OCI-LY7 (cell line): ENCODE measurements around the gene PDHX. TPM values are rescaled to one million over a fixed set of nuclear protein-coding genes. Genes with fewer than 3 reads are reported as not detected.

ENCODE experiments used
- BruUV-seq: library from RNA; stranded (reverse); fragments of 400-500 nt; replicated peaks from 2 replicates; lab custom pipeline; 2021; lab: Mats Ljungman, UMichigan
- CTCF ChIA-PET: fragments of 300-600 bp; sonication (Branson Sonifier 250); formaldehyde crosslinking; loops from one replicate; lab custom pipeline; 2022; ENCODE audit warnings: antibody characterized with exemption; ENCODE audit not compliant: unreplicated experiment; lab: Charles Lee
- POLR2A ChIA-PET: fragments of 300-600 bp; sonication (Branson Sonifier 250); formaldehyde crosslinking; loops from one replicate; lab custom pipeline; 2022; ENCODE audit warnings: antibody characterized with exemption; lab: Charles Lee
- DNase-seq: peaks from one replicate; pipeline ENCODE4 v3.0.0-alpha.2; 2015; ENCODE audit warnings: low spot score
- H2AFZ ChIP-seq: fragments of 200-600 bp; sonication (generic), shearing (Covaris generic); 2 replicates; pipeline ENCODE4 v1.6.1; 2014; ENCODE audit warnings: mild to moderate bottlenecking, antibody characterized with exemption, low read length, moderate library complexity
- H3K27ac ChIP-seq: fragments of 200-600 bp; sonication (generic); 2 replicates; pipeline ENCODE4 v1.5.1; 2014; ENCODE audit warnings: mixed run types, low read depth, mild to moderate bottlenecking, moderate library complexity, low read length, inconsistent platforms; ENCODE audit not compliant: poor library complexity, severe bottlenecking
- H3K36me3 ChIP-seq: fragments of 200-600 bp; sonication (generic); 2 replicates; pipeline ENCODE4 v1.6.1; 2014; ENCODE audit warnings: mild to moderate bottlenecking, antibody characterized with exemption, low read length, moderate library complexity, mixed read lengths; ENCODE audit not compliant: insufficient read depth
- H3K4me1 ChIP-seq: fragments of 200-600 bp; sonication (generic); 2 replicates; pipeline ENCODE4 v1.5.1; 2014; ENCODE audit warnings: mild to moderate bottlenecking, low read length; ENCODE audit not compliant: insufficient read depth, poor library complexity, severe bottlenecking
- H3K4me2 ChIP-seq: fragments of 200-600 bp; sonication (generic); 2 replicates; pipeline ENCODE4 v1.6.1; 2014; ENCODE audit warnings: mild to moderate bottlenecking, low read length
- H3K4me3 ChIP-seq: fragments of 200-600 bp; sonication (generic); 2 replicates; pipeline ENCODE4 v1.5.1; 2014; ENCODE audit warnings: mild to moderate bottlenecking, low read depth, low read length; ENCODE audit not compliant: poor library complexity, severe bottlenecking
- H3K79me2 ChIP-seq: fragments of 200-600 bp; sonication (generic); 2 replicates; pipeline ENCODE4 v1.6.1; 2016; ENCODE audit warnings: low read depth, mild to moderate bottlenecking, low read length, moderate library complexity, mixed read lengths; ENCODE audit not compliant: insufficient read depth
- H3K9me2 ChIP-seq: fragments of 200-600 bp; sonication (generic); 2 replicates; pipeline ENCODE4 v1.6.1; 2016; ENCODE audit warnings: mild to moderate bottlenecking, low read length, mixed read lengths; ENCODE audit not compliant: insufficient read depth
- H3K9me3 ChIP-seq: fragments of 200-600 bp; sonication (generic); 2 replicates; pipeline ENCODE4 v1.6.1; 2014; ENCODE audit warnings: mild to moderate bottlenecking, mixed run types, low read length, mixed read lengths
- H4K20me1 ChIP-seq: fragments of 200-600 bp; sonication (generic); 2 replicates; pipeline ENCODE4 v1.6.1; 2014; ENCODE audit warnings: mild to moderate bottlenecking, antibody characterized with exemption, low read length, moderate library complexity, mixed read lengths; ENCODE audit not compliant: insufficient read depth
- CTCF ChIP-seq: fragments of 200-600 bp; sonication (generic); conservative IDR thresholded peaks from 2 replicates; pipeline ENCODE4 v1.5.1; 2014; ENCODE audit warnings: mild to moderate bottlenecking, antibody characterized with exemption, low read length, moderate library complexity, mixed read lengths
- EZH2phosphoT487 ChIP-seq: fragments of 200-600 bp; sonication (generic); IDR thresholded peaks from 2 replicates; pipeline ENCODE4 v1.6.1; 2018; ENCODE audit warnings: low read depth, borderline replicate concordance, mild to moderate bottlenecking, mixed run types, antibody characterized with exemption, low read length, moderate library complexity, mixed read lengths
- intact Hi-C: fragments of 100-400 bp; cut with micrococcal nuclease; formaldehyde crosslinking; loops from one replicate; pipeline ENCODE4 v1.10.0; 2022; ENCODE audit not compliant: unreplicated experiment
- total RNA-seq, 2 experiments: library from RNA; depleted of rRNA in 1 of 2; stranded (reverse); fragments of >200 nt in 1 of 2; shearing (Covaris generic) in 1 of 2; gene quantifications; 2 replicates each; pipeline ENCODE4 v1.2.3, GENCODE V29; 2014 to 2022

The PDHX gene
- total RNA-seq, 2 experiments from 2014 or later = 18.0 to 50.9 TPM

DNA sequence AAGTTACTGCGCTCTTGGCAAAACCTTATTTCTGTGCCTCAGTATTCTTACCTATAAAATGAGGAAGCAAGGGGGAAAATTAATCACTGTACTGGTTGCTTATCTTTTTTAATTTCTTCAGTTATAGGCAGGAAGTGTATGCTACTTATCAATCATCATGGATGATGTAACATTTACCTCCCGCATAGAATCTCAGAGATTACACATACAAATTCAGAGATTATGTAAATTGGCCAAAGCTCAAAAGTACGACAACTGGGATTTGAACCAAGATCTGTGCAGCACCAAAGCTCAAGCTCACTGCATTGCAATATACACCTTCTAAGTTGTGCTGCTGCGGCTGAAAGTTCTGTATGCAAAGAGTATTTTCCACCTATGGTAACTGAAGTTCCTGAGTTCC lies 83.0 kb downstream of the PDHX start:
- Histone ChIP-seq H3K4me3 (no peak overlapping the region), H3K4me2 (no peak overlapping the region), H3K4me1 (no peaks in the 10 kb centered on the region), H3K9me3 (no peaks in the 10 kb centered on the region), H2AFZ (no peak overlapping the region), H4K20me1 (no peaks in the 10 kb centered on the region), H3K36me3 (no peaks in the 10 kb centered on the region), H3K9me2 (no peaks in the 10 kb centered on the region), H3K79me2 (no peaks in the 10 kb centered on the region), H3K27ac (no peak overlapping the region)
- no peak for DNase-seq
- ChIA-PET POLR2A (interaction anchor here (0.5 to 1.7 kb wide), 9 partner anchors 11 to 312 kb away, joined by 3 to 5 read pairs (median 3); no protein-coding TSS in a partner anchor), CTCF (interaction anchor here (1.2 kb wide), 1 partner anchor 48 kb away, joined by 3 read pairs; no protein-coding TSS in a partner anchor)
- TF ChIP-seq CTCF (no peak), EZH2phosphoT487 (no peak)
- no TSS peak for BruUV-seq
- intact Hi-C loops = loop anchor here (5.0 kb wide), 3 partner anchors 58 to 308 kb away; no protein-coding TSS in a partner anchor

- intact Hi-C loops = no loop called here
- ChIA-PET POLR2A (interaction anchor here (0.6 to 1.2 kb wide), 2 partner anchors 8 to 17 kb away, joined by 3 read pairs; no protein-coding TSS in a partner anchor), CTCF (no interaction called here)
- H3K4me2 ChIP-seq = no peak overlapping the region
- H3K9me2 ChIP-seq = no peaks in the 10 kb centered on the region
- no peak overlapping the region for H3K4me3 ChIP-seq
- H3K4me1 ChIP-seq = peaks cover 7% of the 10 kb centered on the region
- H3K79me2 ChIP-seq = no peaks in the 10 kb centered on the region
- H2AFZ ChIP-seq = no peak overlapping the region
- BruUV-seq = no TSS peak
- no peak for DNase-seq
- no peak overlapping the region for H3K27ac ChIP-seq
- H3K9me3 ChIP-seq = no peaks in the 10 kb centered on the region
- H4K20me1 ChIP-seq = no peaks in the 10 kb centered on the region
- TF ChIP-seq EZH2phosphoT487 (no peak), CTCF (no peak)
- no peaks in the 10 kb centered on the region for H3K36me3 ChIP-seq
Measured at GRCh38 chr11:35003186-35003585, 86.8 kb downstream of the PDHX start.

GRCh38 chr11:35003658-35004057 lies 87.2 kb downstream of the PDHX start:
- intact Hi-C loops = no loop called here
- POLR2A ChIA-PET = interaction anchor here (1.2 kb wide), 1 partner anchor 17 kb away, joined by 3 read pairs; no protein-coding TSS in a partner anchor

More at GRCh38 chr11:35003658-35004057, 87.2 kb downstream of the PDHX start:
- TF ChIP-seq EZH2phosphoT487 = no peak
- no peak for TF ChIP-seq CTCF
- no peak overlapping the region for H3K4me2 ChIP-seq
- no peak overlapping the region for H3K27ac ChIP-seq
- H3K9me2 ChIP-seq = no peaks in the 10 kb centered on the region
- H3K36me3 ChIP-seq = no peaks in the 10 kb centered on the region
- H2AFZ ChIP-seq = no peak overlapping the region
- CTCF ChIA-PET = no interaction called here
- DNase-seq = no peak
- BruUV-seq = no TSS peak
- H3K9me3 ChIP-seq = no peaks in the 10 kb centered on the region
- H3K4me1 ChIP-seq = peaks cover 7% of the 10 kb centered on the region
- H3K79me2 ChIP-seq = no peaks in the 10 kb centered on the region
- no peak overlapping the region for H3K4me3 ChIP-seq
- H4K20me1 ChIP-seq = no peaks in the 10 kb centered on the region
